GM18870 (cell line): Measurements from ENCODE around the gene ANO1.

ENCODE experiments used
- ATAC-seq: cut with Tn5 transposase; IDR thresholded peaks from one replicate; pipeline ENCODE4 v1.9.1; 2021; ENCODE audit warnings: moderate library complexity; ENCODE audit not compliant: unreplicated experiment

The ANO1 gene

GRCh38 chr11:70233511-70233934 lies 155.4 kb downstream of the ANO1 start:
- no peak for ATAC-seq

GRCh38 chr11:70233962-70234361 lies 155.8 kb downstream of the ANO1 start:
- ATAC-seq = no peak
